Adrenal gland (tissue), 5 donors: ENCODE measurements around the gene ST8SIA5.

Experiments used
- POLR2A ChIP-seq, 2 donors: fragments of 450-650 bp; IDR thresholded peaks; one replicate each; pipeline ENCODE4 v1.6.1; 2017; ENCODE audit warnings: antibody characterized with exemption in 2 of 2, mild to moderate bottlenecking in 2 of 2, moderate library complexity in 1 of 2
- TF ChIP-seq, protein P1 (sequence below), 6 experiments: fragments of 450-650 bp in 4 of 6; fragments of 200-600 bp in 2 of 6; sonication (generic) in 1 of 6; IDR thresholded peaks; 1 replicate in 5 of 6; 2 replicates in 1 of 6; pipeline versions ENCODE4 v1.5.1 to v1.8.0; 2016 to 2021; ENCODE audit warnings: antibody characterized with exemption in 6 of 6, mild to moderate bottlenecking in 2 of 6, moderate library complexity in 1 of 6
- donor health status: DM: no; HTN: no; CAD: no.

DNA sequence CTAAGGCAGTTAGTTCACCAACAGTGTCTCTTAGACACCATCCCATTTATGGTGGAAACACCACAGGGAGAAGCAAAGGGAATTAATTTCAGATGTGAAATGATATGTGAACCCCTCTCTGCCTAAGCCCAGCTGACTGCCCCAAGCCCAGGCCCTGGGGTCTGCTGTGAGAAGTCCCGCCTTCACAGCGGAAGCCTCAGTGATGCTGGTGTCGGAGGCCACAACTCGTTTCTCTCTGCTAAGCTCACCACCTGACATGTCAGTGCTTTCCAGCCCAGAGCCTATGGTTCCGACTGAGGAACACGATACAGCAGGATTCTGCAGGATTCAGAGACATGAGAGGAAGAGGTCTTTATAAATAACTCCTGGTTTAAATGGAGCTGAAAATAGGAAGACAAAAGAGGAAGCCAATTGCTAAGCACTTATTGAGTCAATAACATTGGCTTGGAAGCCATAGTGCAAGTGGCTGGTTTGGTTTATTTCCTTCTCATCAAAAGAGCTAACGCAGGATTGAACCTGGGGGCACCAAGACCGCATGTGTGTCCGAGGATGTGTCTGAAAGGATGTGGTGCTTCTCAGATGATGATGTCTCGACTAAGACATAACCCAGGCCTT, 78.0 kb downstream of the ST8SIA5 start:
- TF ChIP-seq, protein P1, sequence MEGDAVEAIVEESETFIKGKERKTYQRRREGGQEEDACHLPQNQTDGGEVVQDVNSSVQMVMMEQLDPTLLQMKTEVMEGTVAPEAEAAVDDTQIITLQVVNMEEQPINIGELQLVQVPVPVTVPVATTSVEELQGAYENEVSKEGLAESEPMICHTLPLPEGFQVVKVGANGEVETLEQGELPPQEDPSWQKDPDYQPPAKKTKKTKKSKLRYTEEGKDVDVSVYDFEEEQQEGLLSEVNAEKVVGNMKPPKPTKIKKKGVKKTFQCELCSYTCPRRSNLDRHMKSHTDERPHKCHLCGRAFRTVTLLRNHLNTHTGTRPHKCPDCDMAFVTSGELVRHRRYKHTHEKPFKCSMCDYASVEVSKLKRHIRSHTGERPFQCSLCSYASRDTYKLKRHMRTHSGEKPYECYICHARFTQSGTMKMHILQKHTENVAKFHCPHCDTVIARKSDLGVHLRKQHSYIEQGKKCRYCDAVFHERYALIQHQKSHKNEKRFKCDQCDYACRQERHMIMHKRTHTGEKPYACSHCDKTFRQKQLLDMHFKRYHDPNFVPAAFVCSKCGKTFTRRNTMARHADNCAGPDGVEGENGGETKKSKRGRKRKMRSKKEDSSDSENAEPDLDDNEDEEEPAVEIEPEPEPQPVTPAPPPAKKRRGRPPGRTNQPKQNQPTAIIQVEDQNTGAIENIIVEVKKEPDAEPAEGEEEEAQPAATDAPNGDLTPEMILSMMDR (IDR thresholded peaks at IDR 0.05), result no peak
- TF ChIP-seq POLR2A (IDR thresholded peaks at IDR 0.05), result no peak
